HG03571 (cell line): ENCODE measurements around the gene ZNF789.
A peak's percentile ranks its signal among the peaks of the same experiment; 100 is the strongest.
"Not testable (repeated sequence)": the region's sequence is repeated elsewhere in the genome, so short reads cannot be mapped to it uniquely, and the experiment has no call there.

Source experiments
- ATAC-seq: cut with Tn5 transposase; IDR thresholded peaks from one replicate; pipeline ENCODE4 v1.9.1; 2021; ENCODE audit not compliant: unreplicated experiment

ZNF789 gene

DNA sequence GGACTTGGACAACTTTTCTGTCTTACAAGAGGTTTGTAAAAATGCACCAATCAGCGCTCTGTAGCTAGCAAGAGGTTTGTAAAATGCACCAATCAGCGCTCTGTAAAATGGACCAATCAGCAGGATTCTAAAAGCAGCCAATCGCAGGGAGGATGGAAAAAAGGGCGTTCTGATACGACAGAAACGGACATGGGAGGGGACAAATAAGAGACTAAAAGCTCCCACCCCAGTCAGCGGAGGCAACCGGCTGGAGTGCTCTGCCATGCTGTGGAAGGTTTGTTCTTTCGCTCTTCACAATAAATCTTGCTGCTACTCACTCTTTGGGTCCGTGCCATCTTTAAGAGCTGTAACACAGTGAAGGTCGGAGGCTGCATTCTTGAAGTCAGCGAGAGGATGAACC is 28.5 kb downstream of the ZNF789 start:
- ATAC-seq: not testable (repeated sequence)

DNA sequence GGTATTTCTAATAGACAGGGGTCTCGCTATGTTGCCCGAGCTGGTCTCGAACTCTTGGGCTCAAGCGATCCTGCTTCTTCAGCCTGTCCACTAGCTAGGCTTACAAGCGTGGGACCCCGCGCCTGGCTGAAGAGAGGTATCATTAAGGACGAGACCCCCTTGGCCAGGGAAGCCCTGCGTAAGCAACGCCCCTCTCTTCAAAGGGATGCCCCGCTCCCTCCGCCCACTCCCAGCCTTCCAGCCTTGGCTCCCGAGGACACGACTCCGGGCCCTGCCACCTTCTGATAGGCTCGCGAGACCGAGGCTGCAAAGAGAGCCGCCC is 31.6 kb downstream of the ZNF789 start:
- ATAC-seq: no peak

DNA sequence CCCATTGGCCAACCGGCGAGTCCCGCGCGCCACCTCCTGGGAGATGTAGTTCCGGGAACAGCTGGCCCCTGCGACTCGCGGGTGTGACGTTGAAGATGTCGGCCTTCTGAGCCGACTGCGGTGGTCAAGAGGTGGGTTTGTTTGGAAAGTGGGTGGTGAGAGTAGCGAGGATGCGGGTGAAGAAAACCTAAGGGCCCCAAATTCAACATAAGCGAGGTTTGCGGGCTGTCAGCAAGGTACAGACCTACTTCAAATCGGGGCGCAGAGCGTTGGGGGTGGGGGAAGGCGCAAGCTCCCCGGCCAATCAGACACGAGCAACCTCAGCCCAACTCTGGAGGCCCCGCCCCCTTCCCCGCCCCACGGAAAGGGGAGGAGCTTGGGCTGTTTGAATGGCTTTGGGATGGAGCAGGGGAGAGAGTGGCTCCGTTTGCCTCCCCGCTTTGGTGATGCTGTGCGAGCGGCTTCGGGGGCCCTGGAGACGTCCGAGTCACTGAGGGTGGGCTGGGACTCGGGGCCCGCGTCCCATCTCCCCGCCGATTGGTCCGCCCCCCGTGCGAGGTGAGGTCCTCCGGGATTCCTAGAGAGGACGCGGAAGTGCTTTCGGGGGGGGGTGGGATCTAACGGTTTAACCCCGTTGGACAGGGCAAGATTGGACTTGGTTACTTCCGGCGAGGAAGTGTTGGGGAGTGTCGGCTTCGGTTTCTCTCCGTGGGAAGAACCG is 32.1 kb downstream of the ZNF789 start, which contains the start of gene ZKSCAN5:
Gene ZKSCAN5 (plus strand): TSS at position 60 of the 721 bp plus-strand sequence. CDS start 1,383 bp downstream, outside the sequence.
- peak; percentile 77 for ATAC-seq

DNA sequence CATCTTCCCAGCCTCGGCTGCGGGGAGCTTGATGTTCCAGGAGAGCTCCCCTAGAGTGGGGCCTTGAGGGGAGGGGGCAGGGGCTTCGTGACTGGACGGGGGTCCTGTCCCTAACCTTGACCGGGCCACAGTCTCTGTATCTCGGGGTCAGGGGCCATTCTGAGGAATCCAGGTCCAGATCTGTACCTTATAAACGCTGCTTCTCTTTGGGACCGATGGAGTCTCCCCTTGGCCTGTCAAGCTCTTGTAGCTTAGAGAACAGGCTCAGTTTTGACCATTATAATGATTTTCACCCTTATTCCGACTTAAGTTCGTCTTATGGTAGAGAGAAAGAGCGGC is 32.6 kb downstream of the ZNF789 start:
- peak; percentile 3 for ATAC-seq

DNA sequence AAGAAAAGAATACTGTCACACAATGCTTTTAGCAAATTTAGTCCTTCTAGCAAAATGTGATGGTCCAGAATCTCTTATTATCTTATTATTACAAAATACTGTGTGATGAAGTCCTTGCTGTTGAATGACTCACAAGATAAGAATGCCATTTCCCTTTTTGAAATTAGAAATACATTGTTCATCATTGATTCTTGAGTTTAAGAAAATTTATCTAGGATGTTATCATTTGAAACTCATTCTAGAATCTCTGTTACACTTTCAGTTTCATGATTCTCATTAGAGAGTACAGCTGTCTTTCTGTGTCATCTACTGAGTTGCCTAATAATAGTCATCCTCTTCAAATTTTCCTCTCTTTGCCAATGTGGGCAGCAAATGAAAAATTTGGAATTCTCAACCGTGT is 41.4 kb downstream of the ZNF789 start:
- no peak for ATAC-seq

DNA sequence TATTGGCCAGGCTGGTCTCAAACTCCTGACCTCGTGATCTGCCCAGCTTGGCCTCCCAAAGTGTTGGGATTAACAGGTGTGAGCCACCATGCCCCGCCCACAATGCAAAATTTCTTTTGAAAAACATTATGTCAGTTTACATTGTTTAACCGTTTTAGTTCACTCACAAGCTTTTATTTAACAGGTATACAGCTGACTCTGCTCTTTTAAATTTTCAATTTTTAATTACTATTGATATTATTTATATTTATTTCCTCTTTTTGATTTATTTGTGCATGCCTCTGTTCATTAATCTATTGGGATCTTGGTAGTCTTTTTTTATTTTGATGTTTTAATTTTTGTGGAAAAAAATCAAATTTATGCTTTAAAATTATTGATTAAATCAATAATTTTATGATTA is 48.7 kb downstream of the ZNF789 start:
- no peak for ATAC-seq

DNA sequence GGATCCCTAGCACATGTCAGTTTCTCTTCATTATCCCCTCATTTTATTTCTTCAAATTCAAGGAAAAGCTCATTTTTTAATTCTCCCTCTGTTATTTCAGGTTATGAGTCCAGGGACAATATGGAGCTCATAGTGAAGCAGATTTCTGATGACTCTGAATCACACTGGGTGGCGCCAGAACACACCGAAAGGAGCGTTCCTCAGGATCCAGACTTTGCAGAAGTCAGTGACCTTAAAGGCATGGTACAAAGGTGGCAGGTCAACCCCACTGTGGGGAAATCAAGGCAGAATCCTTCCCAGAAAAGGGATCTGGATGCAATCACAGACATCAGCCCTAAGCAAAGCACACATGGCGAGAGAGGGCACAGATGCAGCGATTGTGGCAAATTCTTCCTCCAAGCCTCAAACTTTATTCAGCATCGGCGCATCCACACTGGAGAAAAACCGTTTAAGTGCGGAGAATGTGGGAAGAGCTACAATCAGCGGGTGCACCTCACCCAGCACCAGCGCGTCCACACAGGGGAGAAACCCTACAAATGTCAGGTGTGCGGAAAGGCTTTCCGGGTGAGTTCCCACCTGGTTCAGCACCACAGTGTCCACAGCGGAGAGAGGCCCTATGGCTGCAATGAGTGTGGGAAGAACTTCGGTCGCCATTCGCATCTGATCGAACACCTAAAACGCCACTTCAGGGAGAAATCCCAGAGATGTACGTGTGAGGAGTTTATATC is 53.2 kb downstream of the ZNF789 start:
- ATAC-seq: no peak

DNA sequence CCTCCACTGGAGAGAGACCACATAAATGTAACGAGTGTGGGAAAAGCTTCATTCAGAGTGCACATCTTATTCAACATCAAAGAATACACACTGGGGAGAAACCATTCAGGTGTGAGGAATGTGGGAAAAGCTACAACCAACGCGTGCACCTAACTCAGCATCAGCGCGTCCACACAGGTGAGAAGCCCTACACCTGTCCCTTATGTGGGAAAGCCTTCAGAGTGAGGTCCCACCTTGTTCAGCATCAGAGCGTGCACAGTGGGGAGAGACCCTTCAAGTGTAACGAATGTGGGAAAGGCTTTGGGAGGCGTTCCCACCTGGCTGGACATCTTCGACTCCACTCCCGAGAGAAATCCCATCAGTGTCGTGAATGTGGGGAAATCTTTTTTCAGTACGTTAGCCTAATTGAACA is 58.7 kb downstream of the ZNF789 start:
- no peak for ATAC-seq

DNA sequence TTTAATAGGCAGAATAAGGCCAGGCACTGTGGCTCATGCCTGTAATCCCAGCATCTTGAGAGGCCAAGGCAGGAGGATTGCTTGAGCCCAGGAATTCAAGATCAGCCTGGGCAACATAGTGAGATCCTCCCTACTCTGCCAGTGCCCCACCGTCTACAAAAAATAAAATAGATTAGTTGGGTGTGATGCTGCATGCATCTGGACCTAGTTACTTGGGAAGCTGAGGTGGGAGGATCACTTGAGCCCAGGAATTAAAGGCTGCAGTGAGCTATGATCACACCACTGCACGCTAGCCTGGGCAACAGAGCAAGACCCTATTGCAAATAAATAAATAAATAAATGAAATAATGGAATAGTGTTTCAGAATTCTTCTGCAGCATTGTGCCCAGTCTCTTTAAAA is 63.0 kb downstream of the ZNF789 start:
- no peak for ATAC-seq
